IgD-negative memory B cell (primary cell): Measurements from ENCODE around the gene STATH. TPM values are rescaled to one million over a fixed set of nuclear protein-coding genes. Genes with fewer than 3 reads are reported as not detected.
"Not testable (repeated sequence)": the region's sequence is repeated elsewhere in the genome, so short reads cannot be mapped to it uniquely, and the experiment has no call there.

ENCODE experiments used
- H3K27ac Mint-ChIP-seq, 3 donors: one replicate each; pipeline ENCODE4 v1.8.0; 2020 to 2022; ENCODE audit warnings: mild to moderate bottlenecking in 3 of 3, mixed read lengths in 3 of 3, moderate library complexity in 1 of 3
- H3K27me3 Mint-ChIP-seq: one replicate; pipeline ENCODE4 v1.8.0; 2021; ENCODE audit warnings: mixed read lengths
- H3K36me3 Mint-ChIP-seq: one replicate; pipeline ENCODE4 v1.8.0; 2020; ENCODE audit warnings: mild to moderate bottlenecking, mixed read lengths
- H3K4me1 Mint-ChIP-seq, 3 donors: one replicate each; pipeline ENCODE4 v1.8.0; 2020 to 2022; ENCODE audit warnings: mixed read lengths in 3 of 3, mild to moderate bottlenecking in 1 of 3
- H3K4me3 Mint-ChIP-seq, 4 donors: one replicate each; pipeline ENCODE4 v1.8.0; 2020 to 2022; ENCODE audit warnings: mild to moderate bottlenecking in 4 of 4, mixed read lengths in 4 of 4, moderate library complexity in 3 of 4
- H3K9me3 Mint-ChIP-seq, 3 donors: one replicate each; pipeline ENCODE4 v1.8.0; 2020 to 2021; ENCODE audit warnings: mixed read lengths in 3 of 3, mild to moderate bottlenecking in 1 of 3
- polyA plus RNA-seq: library from polyadenylated mRNA; unstranded; fragments of 300-500 nt; fragmentation: Illumina TruSeq; gene quantifications from one replicate; pipeline ENCODE4 v1.2.3, GENCODE V29; 2021

Gene STATH
- polyA plus RNA-seq, 1 donor from 2014 or later, result not detected

- Mint-ChIP-seq H3K4me1 (no peaks in the 10 kb centered on the region), H3K4me3 (no peak overlapping the region), H3K27me3 (no peaks in the 10 kb centered on the region), H3K36me3 (no peaks in the 10 kb centered on the region), H3K9me3 (peaks cover 0 to 1% (median 0%) of the 10 kb centered on the region in 3 donors), H3K27ac (no peak overlapping the region)
Observed at GRCh38 chr4:70023218-70023617, 27.5 kb downstream of the STATH start.

- Mint-ChIP-seq H3K4me3 (no peak overlapping the region), H3K27me3 (no peaks in the 10 kb centered on the region), H3K36me3 (peaks cover 1% of the 10 kb centered on the region), H3K27ac (no peak overlapping the region), H3K4me1 (no peaks in the 10 kb centered on the region), H3K9me3 (peaks cover 0 to 1% (median 0%) of the 10 kb centered on the region in 3 donors)
Observed at GRCh38 chr4:70027011-70027410, 31.2 kb downstream of the STATH start.

- not testable (repeated sequence) for H3K4me3 Mint-ChIP-seq, H3K9me3 Mint-ChIP-seq, H3K4me1 Mint-ChIP-seq, H3K27me3 Mint-ChIP-seq, H3K27ac Mint-ChIP-seq, H3K36me3 Mint-ChIP-seq
Observed at GRCh38 chr4:70028159-70028558, 32.4 kb downstream of the STATH start, which contains the start of gene HTN3. TSS of gene HTN3 (plus strand) at chr4:70028459. CDS start at chr4:70030741, 2,282 bp downstream.

- H3K27me3 Mint-ChIP-seq, H3K4me1 Mint-ChIP-seq, H3K4me3 Mint-ChIP-seq, H3K36me3 Mint-ChIP-seq, H3K27ac Mint-ChIP-seq: not testable (repeated sequence)
- H3K9me3 Mint-ChIP-seq, result peaks cover 10 to 13% (median 11%) of the 10 kb centered on the region in 3 donors
Observed at GRCh38 chr4:70037559-70037958, 41.8 kb downstream of the STATH start.

GRCh38 chr4:70039928-70040327 is 44.2 kb downstream of the STATH start:
- H3K27me3 Mint-ChIP-seq, H3K27ac Mint-ChIP-seq, H3K4me1 Mint-ChIP-seq, H3K4me3 Mint-ChIP-seq, H3K36me3 Mint-ChIP-seq: not testable (repeated sequence)
- H3K9me3 Mint-ChIP-seq, result peaks cover 6 to 13% (median 10%) of the 10 kb centered on the region in 3 donors

GRCh38 chr4:70041652-70042286 is 46.0 kb downstream of the STATH start:
- no peaks in the 10 kb centered on the region for H3K27me3 Mint-ChIP-seq
- no peak overlapping the region for H3K4me3 Mint-ChIP-seq
- H3K9me3 Mint-ChIP-seq, result peaks cover 6 to 13% (median 10%) of the 10 kb centered on the region in 3 donors
- no peaks in the 10 kb centered on the region for H3K4me1 Mint-ChIP-seq
- H3K27ac Mint-ChIP-seq, result no peak overlapping the region
- H3K36me3 Mint-ChIP-seq, result no peaks in the 10 kb centered on the region

GRCh38 chr4:70050138-70050537 is 54.4 kb downstream of the STATH start, which contains the start of gene HTN1:
TSS of gene HTN1 (plus strand) at chr4:70050438. CDS start at chr4:70053077, 2,639 bp downstream.
- not testable (repeated sequence) for H3K27me3 Mint-ChIP-seq, H3K36me3 Mint-ChIP-seq, H3K4me1 Mint-ChIP-seq, H3K4me3 Mint-ChIP-seq, H3K27ac Mint-ChIP-seq, H3K9me3 Mint-ChIP-seq

Other genes starting within 250 kb of the STATH start
- 0.31 TPM for gene SULT1B1, start 235.3 kb upstream of the STATH start, polyA plus RNA-seq
- not detected for gene SULT1E1, start 135.8 kb upstream of the STATH start, polyA plus RNA-seq
- not detected for gene CSN1S1, start 64.9 kb upstream of the STATH start, polyA plus RNA-seq
- gene CSN2, start 30.2 kb upstream of the STATH start, polyA plus RNA-seq, result not detected
- gene HTN3, start 32.5 kb downstream of the STATH start, polyA plus RNA-seq, result not detected
- gene HTN1, start 54.5 kb downstream of the STATH start, polyA plus RNA-seq, result not detected
- gene PRR27, start 158.3 kb downstream of the STATH start, polyA plus RNA-seq, result not detected
- not detected for gene ODAM, start 199.8 kb downstream of the STATH start, polyA plus RNA-seq
- gene FDCSP, start 230.2 kb downstream of the STATH start, polyA plus RNA-seq, result not detected
- not detected for gene CSN3, start 246.6 kb downstream of the STATH start, polyA plus RNA-seq